Calu3 (cell line): ENCODE data around the gene RFX3. TPM values are rescaled to one million over a fixed set of nuclear protein-coding genes. Genes with fewer than 3 reads are reported as not detected.

ENCODE experiments used
- BruUV-seq: library from RNA; stranded (reverse); fragments of 400-500 nt; replicated peaks from 2 replicates; lab custom pipeline; 2021; lab: Mats Ljungman, UMichigan
- CTCF ChIA-PET: fragments of 300-600 bp; sonication (Branson Sonifier 250); formaldehyde crosslinking; loops from one replicate; lab custom pipeline; 2022; ENCODE audit warnings: antibody characterized with exemption; lab: Charles Lee
- DNase-seq: peaks from one replicate; pipeline ENCODE4 v3.0.0; 2022
- H3K27ac Mint-ChIP-seq: one replicate; pipeline ENCODE4 v1.8.0; 2022; ENCODE audit warnings: mixed read lengths; ENCODE audit not compliant: unreplicated experiment
- H3K27me3 Mint-ChIP-seq: one replicate; pipeline ENCODE4 v1.8.0; 2022; ENCODE audit warnings: mixed read lengths; ENCODE audit not compliant: unreplicated experiment
- H3K36me3 Mint-ChIP-seq: one replicate; pipeline ENCODE4 v1.8.0; 2022; ENCODE audit warnings: mild to moderate bottlenecking, moderate library complexity, mixed read lengths; ENCODE audit not compliant: insufficient read depth, unreplicated experiment
- H3K4me1 Mint-ChIP-seq: one replicate; pipeline ENCODE4 v1.8.0; 2022; ENCODE audit warnings: mild to moderate bottlenecking, low read depth, mixed read lengths; ENCODE audit not compliant: unreplicated experiment
- H3K4me3 Mint-ChIP-seq: one replicate; pipeline ENCODE4 v1.8.0; 2022; ENCODE audit warnings: mild to moderate bottlenecking, low read depth, moderate library complexity, mixed read lengths; ENCODE audit not compliant: unreplicated experiment
- H3K9me3 Mint-ChIP-seq: one replicate; pipeline ENCODE4 v1.8.0; 2022; ENCODE audit warnings: low read depth, mixed read lengths; ENCODE audit not compliant: unreplicated experiment
- CTCF ChIP-seq: fragments of 200-600 bp; IDR thresholded peaks from one replicate; pipeline ENCODE4 v1.8.0; 2022; ENCODE audit warnings: antibody characterized with exemption; ENCODE audit not compliant: unreplicated experiment
- intact Hi-C: fragments of 100-400 bp; cut with micrococcal nuclease; formaldehyde crosslinking; loops from one replicate; pipeline ENCODE4 v1.10.0; 2022; ENCODE audit not compliant: unreplicated experiment
- total RNA-seq: library from RNA; stranded (reverse); gene quantifications from 2 replicates; pipeline ENCODE4 v1.2.3, GENCODE V29; 2022

RFX3 gene
- total RNA-seq, 1 experiment from 2014 or later: 10.1 TPM

GRCh38 chr9:3235497-3235896, 290.3 kb downstream of the RFX3 start:
- intact Hi-C loops: no loop called here
- CTCF ChIA-PET: no interaction called here
- no TSS peak for BruUV-seq
- Mint-ChIP-seq H3K36me3 (no peaks in the 10 kb centered on the region), H3K9me3 (no peaks in the 10 kb centered on the region), H3K4me1 (no peaks in the 10 kb centered on the region), H3K27ac (no peak overlapping the region), H3K4me3 (no peak overlapping the region), H3K27me3 (no peaks in the 10 kb centered on the region)
- no peak for TF ChIP-seq CTCF
- DNase-seq: no peak

- no TSS peak for BruUV-seq
- Mint-ChIP-seq H3K36me3 (no peaks in the 10 kb centered on the region), H3K9me3 (no peaks in the 10 kb centered on the region), H3K4me3 (no peak overlapping the region), H3K4me1 (no peaks in the 10 kb centered on the region), H3K27ac (no peak overlapping the region), H3K27me3 (no peaks in the 10 kb centered on the region)
- intact Hi-C loops: no loop called here
- CTCF ChIA-PET: no interaction called here
- no peak for DNase-seq
- no peak for TF ChIP-seq CTCF
These were observed 300.9 kb downstream of the RFX3 start for GRCh38 chr9:3224931-3225330.

- no peak for DNase-seq
- intact Hi-C loops: no loop called here
- no TSS peak for BruUV-seq
- no peaks in the 10 kb centered on the region for H3K9me3 Mint-ChIP-seq
- no peak overlapping the region for H3K4me3 Mint-ChIP-seq
- no peaks in the 10 kb centered on the region for H3K36me3 Mint-ChIP-seq
- CTCF ChIA-PET: no interaction called here
- no peak overlapping the region for H3K27ac Mint-ChIP-seq
- H3K27me3 Mint-ChIP-seq: peaks cover 13% of the 10 kb centered on the region
- no peak for TF ChIP-seq CTCF
- H3K4me1 Mint-ChIP-seq: no peaks in the 10 kb centered on the region
These were observed 310.1 kb downstream of the RFX3 start for GRCh38 chr9:3215658-3216057.

- CTCF ChIA-PET: no interaction called here
- no TSS peak for BruUV-seq
- Mint-ChIP-seq H3K4me1 (no peaks in the 10 kb centered on the region), H3K27ac (no peak overlapping the region), H3K36me3 (no peaks in the 10 kb centered on the region), H3K4me3 (no peak overlapping the region), H3K27me3 (peaks cover 13% of the 10 kb centered on the region), H3K9me3 (no peaks in the 10 kb centered on the region)
- TF ChIP-seq CTCF: no peak
- no peak for DNase-seq
- intact Hi-C loops: no loop called here
These were observed 311.1 kb downstream of the RFX3 start for GRCh38 chr9:3214741-3215140.
